NCI-H2029 treated with DMSO at 0.1 percent for 48 hours (cell line): Measurements from ENCODE around the gene ENOSF1.
"Not testable (repeated sequence)": the region's sequence is repeated elsewhere in the genome, so short reads cannot be mapped to it uniquely, and the experiment has no call there.

ENCODE experiments used
- DNase-seq: peaks from one replicate; lab custom pipeline; 2025; lab: John Stamatoyannopoulos, UW

The ENOSF1 gene

DNA sequence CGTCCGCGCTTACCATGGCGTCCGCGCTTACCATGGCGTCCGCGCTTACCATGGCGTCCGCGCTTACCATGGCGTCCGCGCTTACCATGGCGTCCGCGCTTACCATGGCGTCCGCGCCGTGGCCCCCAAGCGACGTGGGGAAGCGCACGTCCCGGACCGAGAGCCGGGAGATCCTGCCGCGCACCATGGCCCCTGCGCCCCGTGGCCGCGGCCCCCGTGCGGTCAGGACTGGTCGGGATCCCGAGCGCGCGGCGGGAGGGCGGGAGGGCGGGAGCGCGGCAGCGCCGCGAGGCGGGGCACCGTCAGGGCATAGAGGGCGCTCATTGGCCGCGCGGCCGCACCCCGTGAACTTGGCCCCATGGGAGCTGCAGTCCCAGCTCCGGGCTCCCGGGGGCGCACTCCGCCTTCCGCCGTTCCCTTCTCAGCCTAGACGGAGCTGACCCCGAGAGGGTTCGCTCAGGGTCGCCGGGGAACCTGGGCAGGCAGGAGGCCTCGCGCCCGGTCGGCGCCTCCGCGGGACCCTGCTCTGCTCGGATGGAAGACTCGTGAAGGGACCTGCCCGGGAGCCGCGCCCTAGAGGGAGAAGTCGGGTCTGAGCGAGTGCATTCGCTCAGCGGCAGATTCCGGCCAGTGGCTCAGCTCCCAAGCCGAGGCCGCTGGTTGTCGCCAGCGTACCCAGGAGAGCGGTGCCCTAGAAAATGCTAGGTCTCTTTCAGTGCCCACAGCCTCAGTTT is at the start of gene ENOSF1:
Gene ENOSF1, minus strand, starts transcription at position 230 of the 734 bp plus-strand sequence. Its CDS starts 43 bp downstream, at position 187.
- DNase-seq: no peak

DNA sequence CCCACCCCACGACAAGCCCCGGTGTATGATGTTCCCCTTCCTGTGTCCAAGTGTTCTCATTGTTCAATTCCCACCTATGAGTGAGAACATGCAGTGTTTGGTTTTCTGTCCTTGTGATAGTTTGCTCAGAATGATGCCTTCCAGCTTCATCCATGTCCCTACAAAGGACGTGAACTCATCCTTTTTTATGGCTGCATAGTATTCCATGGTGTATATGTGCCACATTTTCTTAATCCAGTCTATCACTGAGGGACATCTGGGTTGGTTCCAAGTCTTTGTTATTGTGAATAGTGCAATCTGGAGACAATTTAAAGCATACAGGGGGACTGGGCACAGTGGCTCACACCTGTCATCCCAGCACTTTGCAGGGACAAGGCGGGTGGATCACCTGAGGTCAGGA is 47.4 kb upstream of the ENOSF1 start:
- not testable (repeated sequence) for DNase-seq

GRCh38 chr18:755506-755905 is 43.1 kb upstream of the ENOSF1 start:
- no peak for DNase-seq

GRCh38 chr18:754656-755055 is 42.2 kb upstream of the ENOSF1 start:
- DNase-seq: no peak

DNA sequence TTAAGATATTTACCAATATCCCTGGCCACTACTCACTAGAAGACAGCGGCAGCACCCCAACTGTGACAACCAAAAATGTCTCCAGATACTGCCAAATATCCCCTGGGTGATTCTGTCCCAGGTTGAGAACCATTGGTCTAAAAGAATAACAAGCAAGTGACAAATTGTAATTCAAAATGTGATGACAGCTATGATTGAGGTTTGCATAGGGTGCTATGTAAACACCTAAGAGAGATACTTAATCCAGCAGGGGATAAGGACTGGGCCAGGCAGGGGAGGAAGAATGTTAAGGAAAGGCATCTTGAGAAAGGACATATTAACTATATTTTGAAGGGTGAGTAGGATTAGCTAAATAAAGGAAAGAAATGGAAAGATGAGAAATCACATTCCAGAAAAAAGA is 38.0 kb upstream of the ENOSF1 start:
- DNase-seq: no peak

DNA sequence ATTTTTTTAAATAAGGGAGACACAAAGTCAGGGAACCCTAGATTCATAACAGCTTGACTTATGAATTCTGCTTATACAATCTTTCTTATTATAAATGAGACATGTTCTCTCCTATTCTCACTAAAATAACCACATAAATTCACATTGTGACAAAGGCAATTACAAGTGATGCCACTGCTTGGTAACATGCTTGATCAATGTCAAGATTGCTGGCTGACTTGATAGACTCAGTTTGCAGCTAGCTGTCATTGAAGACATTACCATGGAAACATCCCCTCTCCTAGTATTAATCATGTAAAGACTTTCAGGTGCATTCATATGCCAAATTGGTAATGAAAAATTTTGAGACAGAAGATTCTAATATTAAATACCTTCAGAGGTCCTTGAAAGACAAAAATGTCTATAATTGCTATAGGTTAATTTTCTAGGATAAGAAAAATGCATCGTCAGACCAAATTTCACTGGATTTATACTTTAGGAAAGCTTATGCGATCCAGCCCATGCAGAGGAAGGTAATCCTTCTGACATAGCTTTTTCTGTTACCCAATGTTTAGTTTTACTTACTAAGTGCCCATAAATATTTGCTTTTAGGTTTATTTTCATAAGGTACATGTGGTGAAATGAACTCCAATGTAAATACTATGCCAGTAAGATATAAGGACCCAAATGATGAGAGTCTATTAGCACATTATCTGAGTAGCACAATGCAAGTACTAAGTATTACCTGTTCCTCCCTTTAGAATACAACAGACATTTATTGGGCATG is 32.6 kb upstream of the ENOSF1 start:
- no peak for DNase-seq

DNA sequence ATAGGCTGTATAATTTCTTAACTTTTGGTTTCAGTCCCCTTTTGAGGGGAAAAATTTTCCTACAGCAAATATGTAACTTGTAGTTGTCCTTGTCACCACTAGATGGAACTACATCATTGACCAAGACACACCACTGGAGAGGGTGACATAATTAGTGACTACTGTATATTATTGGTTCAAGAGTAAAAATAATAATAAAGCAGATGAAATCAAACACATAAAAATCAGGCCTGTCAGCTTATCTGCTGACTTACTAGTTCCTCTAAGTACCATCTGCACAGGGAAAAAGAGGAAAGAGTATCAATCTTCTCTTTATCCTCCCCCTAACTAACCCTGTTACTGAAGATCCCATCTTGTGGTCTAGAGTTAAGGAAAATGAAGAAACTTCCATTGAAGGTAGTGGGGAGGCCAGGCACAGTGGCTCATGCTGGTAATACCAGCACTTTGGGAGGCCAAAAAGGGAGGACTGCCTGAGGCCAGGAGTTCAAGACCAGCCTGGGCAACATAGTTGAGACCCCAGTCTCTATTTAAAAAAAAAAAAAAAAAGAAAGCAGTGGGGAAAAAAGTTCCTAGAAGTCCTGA is 29.6 kb upstream of the ENOSF1 start:
- peak; percentile 11 for DNase-seq

DNA sequence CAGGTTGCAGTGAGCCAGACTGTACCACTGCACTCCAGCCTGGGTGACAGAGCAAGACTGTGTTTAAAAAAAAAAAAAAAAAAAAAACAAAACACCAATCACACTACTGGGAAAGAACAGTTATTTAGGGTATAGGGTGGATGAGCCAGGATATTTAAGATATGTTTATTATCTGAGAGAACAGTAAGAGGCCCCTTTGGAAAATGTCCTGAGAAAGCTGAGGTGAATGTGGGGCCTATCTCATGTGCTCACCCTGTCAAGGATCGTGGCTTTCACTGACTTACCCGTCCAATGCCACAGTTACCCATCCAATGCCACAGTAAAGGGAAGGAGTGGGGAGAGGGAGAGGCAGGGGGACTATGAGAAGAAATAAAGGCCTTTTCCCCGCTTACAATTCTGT is 19.9 kb upstream of the ENOSF1 start:
- DNase-seq: no peak

- DNase-seq: no peak
These were observed 18.8 kb upstream of the ENOSF1 start for GRCh38 chr18:731185-731584.

GRCh38 chr18:730692-731091 is 18.3 kb upstream of the ENOSF1 start:
- DNase-seq: no peak

- DNase-seq: not testable (repeated sequence)
These were observed 17.7 kb upstream of the ENOSF1 start for GRCh38 chr18:730120-730519.

- no peak for DNase-seq
These were observed 13.2 kb upstream of the ENOSF1 start for GRCh38 chr18:725646-726045.

DNA sequence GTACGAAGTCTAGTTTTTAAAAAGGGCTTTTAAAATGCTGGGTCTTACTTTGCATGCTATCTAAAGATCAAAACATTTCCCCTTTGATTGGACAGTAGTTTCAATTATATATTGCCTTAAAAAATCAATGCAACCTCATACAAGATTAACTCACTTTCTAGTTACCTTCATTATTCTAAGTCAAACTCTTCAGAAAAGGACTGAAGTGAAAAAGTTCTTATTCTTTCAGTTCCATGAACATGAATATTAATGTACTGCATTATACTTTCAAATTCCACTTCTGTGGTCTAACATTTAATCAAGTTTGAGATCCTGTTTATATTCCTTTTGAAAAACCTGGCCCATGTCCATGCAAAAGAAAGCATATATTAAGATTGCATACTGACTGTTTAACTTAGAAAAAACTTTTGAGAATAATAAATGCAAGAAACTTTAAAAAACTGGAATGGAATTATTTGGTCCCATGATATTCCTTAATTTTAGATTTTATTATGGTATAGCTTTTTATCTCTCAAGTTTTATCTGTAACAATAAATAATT is 11.2 kb upstream of the ENOSF1 start:
- no peak for DNase-seq

DNA sequence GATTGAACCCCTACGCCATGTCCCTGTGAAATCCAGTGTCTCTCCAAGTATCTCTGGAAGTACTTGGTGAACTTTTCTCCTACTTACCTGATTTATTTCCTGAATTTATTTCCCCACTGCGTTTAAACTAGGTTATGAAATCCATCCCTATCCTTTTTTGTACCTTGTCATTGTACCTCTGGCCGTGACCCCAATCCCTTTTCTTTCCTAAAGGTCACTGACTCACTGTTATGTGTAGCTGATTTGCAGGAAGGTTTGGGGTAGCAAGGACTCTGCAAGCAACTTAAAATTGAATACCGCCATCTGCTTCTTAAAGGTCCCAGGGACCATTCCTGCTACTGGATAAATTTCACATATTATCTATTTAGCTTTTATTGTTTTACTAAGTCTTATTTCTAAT is 4.6 kb upstream of the ENOSF1 start:
- no peak for DNase-seq

- DNase-seq: no peak
These were observed 3.2 kb upstream of the ENOSF1 start for GRCh38 chr18:715626-716025.

DNA sequence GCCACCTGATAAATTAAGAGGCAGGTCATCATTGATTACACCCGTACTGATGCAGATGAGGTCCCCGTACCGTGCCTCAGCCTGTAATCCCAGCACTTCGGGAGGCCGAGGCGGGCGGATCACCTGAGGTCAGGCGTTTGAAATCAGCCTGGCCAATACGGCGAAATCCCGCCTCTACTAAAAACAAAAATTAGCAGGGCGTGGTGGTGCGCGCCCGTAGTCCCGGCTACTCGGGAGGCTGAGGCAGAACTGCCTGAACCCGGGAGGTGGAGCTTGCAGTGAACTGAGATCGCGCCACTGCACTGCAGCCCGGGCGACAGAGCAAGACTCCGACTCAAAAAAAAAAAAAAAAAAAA is 683 bp upstream of the ENOSF1 start:
- no peak for DNase-seq

DNA sequence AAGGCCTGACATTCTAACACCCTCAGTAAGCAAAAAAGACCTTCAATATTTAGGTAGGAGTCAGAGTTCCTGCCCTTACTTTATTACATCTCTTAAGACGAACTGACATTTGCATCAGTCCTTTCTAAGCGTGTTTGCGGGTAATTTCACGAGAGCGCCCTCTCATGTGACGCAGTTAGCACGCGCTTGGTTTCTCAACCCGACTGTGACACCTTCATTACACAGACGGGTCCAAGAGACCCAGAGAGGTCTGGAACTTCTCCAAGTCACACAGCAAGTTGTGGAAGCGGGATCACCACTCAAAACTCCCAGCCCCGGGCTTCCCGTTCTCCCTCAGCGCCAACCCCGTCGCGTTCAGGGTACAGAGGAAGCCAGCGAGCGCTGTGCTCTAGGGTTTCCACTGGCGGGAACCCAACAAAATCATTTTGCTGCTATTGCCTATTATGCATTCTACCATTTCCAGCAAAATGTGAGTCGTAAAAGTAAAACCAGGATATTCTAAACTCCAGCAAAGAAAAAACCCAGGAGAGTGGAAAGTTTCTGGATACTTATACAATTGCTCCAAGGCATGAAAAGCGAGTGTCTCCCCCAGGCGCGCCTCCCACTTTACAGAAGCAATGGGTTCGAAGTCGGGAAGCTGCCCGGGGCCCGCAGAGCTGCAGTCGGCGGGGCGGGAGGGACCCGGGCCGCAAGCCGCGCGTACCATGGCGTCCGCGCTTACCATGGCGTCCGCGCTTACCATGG is 601 bp downstream of the ENOSF1 start:
- DNase-seq: peak; percentile 11

DNA sequence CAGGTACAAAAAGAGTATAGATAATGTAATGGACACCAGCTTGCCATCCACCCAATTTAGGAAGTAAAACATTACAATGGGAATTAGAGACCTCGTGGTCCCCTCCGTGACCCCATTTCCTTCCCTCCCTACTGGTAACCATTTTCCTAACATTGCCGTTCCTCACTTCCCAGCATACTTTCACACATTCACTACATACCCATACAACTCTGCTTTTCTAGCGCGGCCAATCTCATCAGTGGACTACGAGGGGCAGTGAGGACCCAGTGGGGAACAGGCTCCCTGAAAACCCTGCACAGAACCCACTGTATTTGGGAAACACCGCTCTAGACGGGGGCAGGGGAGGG is 1.1 kb downstream of the ENOSF1 start:
- DNase-seq: no peak

DNA sequence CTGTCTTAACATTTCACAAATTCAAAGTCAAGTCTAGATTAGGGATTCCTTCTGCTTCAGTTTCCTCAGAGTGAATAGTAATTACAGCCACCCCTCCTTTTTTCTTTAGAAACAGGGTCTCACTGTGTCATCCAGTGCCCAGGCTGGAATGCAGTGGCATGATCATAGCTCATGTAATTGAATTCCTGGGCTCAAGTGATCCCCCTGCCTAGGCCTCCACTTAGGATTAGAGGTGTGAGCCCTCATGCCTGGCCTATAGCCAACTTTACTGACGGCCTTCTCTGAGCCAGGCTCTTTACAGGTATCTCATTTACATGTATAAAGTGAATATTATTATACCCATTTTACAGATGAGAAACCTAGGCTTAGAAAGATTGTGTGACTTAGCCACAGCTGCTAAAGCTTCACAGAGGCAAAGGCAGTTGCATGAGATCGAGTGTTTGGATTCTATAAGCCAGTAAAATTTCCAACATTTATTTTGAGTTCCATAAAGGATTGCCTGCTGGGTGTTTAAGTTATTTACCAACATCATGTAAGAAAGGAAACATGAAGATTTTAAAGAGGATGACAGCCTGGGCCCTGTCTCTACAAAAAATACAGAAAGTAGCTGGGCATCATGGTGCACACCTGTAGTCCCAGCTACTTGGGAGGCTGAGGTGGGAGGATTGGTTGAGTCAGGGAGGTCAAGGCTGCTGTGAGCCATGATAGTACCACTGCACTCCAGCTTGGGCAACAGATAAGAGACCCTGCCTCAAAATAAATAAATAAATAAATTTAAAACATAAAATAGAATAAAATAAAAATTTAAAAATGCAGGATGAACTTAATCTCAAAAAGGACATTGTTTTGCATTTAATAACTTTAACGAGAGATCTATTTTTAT is 1.8 kb downstream of the ENOSF1 start:
- no peak for DNase-seq

- DNase-seq: no peak
These were observed 2.7 kb downstream of the ENOSF1 start for GRCh38 chr18:709771-710170.

DNA sequence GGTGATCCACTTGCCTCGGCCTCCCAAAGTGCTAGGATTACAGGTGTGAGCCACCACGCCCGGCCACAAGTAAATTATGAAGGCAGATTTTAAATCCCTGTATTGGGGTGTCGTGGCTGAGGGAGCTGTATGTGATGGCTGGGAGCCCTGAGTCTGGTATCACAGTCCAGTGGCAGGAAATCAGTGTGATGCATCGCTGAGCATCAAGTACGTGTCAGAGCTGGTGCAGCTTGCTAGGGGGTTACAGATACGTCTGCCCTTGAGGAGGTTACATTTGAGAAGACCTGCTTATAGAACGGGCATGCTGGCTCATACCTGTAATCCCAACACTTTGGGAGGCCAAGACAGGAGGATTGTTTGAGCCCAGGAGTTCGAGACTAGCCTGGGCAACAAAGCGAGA is 4.3 kb downstream of the ENOSF1 start:
- DNase-seq: no peak
